CD14-positive monocyte (primary cell): ENCODE data around the gene MCL1. TPM values are rescaled to one million over a fixed set of nuclear protein-coding genes. Genes with fewer than 3 reads are reported as not detected.

ENCODE experiments used
- DNase-seq, 3 donors: peaks; one replicate each; pipeline ENCODE4 v3.0.0-alpha.2; 2011 to 2022
- H2AFZ ChIP-seq: 2 replicates; pipeline ENCODE4 v1.6.0; 2012; ENCODE audit warnings: mild to moderate bottlenecking, low read depth, low read length, inconsistent platforms; ENCODE audit not compliant: insufficient read depth, poor library complexity, severe bottlenecking
- H3K27ac ChIP-seq, 2 donors: 1 replicate in 1 of 2; 2 replicates in 1 of 2; pipeline ENCODE4 v1.5.1; 2012 to 2013; ENCODE audit warnings: low read length in 2 of 2, control low read depth in 1 of 2, inconsistent platforms in 1 of 2, low read depth in 1 of 2, mild to moderate bottlenecking in 1 of 2
- H3K27me3 ChIP-seq, 2 donors: one replicate each; pipeline versions ENCODE4 v1.6.0 to v1.6.1; 2011 to 2013; ENCODE audit warnings: low read length in 2 of 2; ENCODE audit not compliant: control insufficient read depth in 2 of 2, insufficient read depth in 2 of 2
- H3K36me3 ChIP-seq, 2 donors: replicated peaks in 1 of 2; 1 replicate in 1 of 2; 2 replicates in 1 of 2; pipeline versions ENCODE4 v1.5.1 to v1.6.1; 2012 to 2013; ENCODE audit warnings: low read length in 2 of 2, control low read depth in 1 of 2, inconsistent platforms in 1 of 2, mild to moderate bottlenecking in 1 of 2; ENCODE audit not compliant: insufficient read depth in 2 of 2, control insufficient read depth in 1 of 2
- H3K4me1 ChIP-seq, 2 donors: 1 replicate in 1 of 2; 2 replicates in 1 of 2; pipeline versions ENCODE4 v1.5.1 to v1.6.1; 2012 to 2013; ENCODE audit warnings: low read length in 2 of 2, control low read depth in 1 of 2, inconsistent platforms in 1 of 2, mild to moderate bottlenecking in 1 of 2, moderate library complexity in 1 of 2; ENCODE audit not compliant: insufficient read depth in 2 of 2, control insufficient read depth in 1 of 2
- H3K4me2 ChIP-seq: replicated peaks from 2 replicates; pipeline ENCODE3; 2012; ENCODE audit warnings: low read length, moderate library complexity, mild to moderate bottlenecking; ENCODE audit not compliant: poor library complexity, severe bottlenecking; ENCODE audit errors: extremely low read depth
- H3K4me3 ChIP-seq, 3 experiments: fragments of 200-600 bp in 1 of 3; sonication (generic) in 1 of 3; replicated peaks in 1 of 3; 1 replicate in 2 of 3; 2 replicates in 1 of 3; pipeline ENCODE4 v1.5.1; 2011 to 2013; ENCODE audit warnings: low read length in 3 of 3, mild to moderate bottlenecking in 3 of 3, control low read depth in 2 of 3, low read depth in 2 of 3, inconsistent platforms in 1 of 3, moderate library complexity in 1 of 3
- H3K79me2 ChIP-seq: 2 replicates; pipeline ENCODE4 v1.6.0; 2012; ENCODE audit warnings: mild to moderate bottlenecking, control low read depth, inconsistent platforms, low read length, moderate library complexity; ENCODE audit not compliant: insufficient read depth
- H3K9ac ChIP-seq: 2 replicates; pipeline ENCODE4 v1.6.0; 2017; ENCODE audit warnings: low read length, mild to moderate bottlenecking; ENCODE audit not compliant: insufficient read depth, poor library complexity, severe bottlenecking
- H3K9me3 ChIP-seq, 2 donors: replicated peaks in 1 of 2; 1 replicate in 1 of 2; 2 replicates in 1 of 2; pipeline versions ENCODE4 v1.5.1 to v1.6.1; 2012 to 2013; ENCODE audit warnings: low read length in 2 of 2, control low read depth in 1 of 2; ENCODE audit not compliant: control insufficient read depth in 1 of 2, insufficient read depth in 1 of 2
- H4K20me1 ChIP-seq: 2 replicates; pipeline ENCODE4 v1.6.0; 2012; ENCODE audit warnings: mild to moderate bottlenecking, low read length, control low read depth, moderate library complexity; ENCODE audit not compliant: insufficient read depth
- H3K27ac Mint-ChIP-seq, 7 donors: one replicate each; pipeline ENCODE4 v1.8.0; 2020; ENCODE audit warnings: mild to moderate bottlenecking in 7 of 7, mixed read lengths in 7 of 7, moderate library complexity in 6 of 7, inconsistent platforms in 2 of 7
- H3K27me3 Mint-ChIP-seq, 3 donors: one replicate each; pipeline ENCODE4 v1.8.0; 2021 to 2022; ENCODE audit warnings: low read depth in 3 of 3, mild to moderate bottlenecking in 3 of 3, mixed read lengths in 3 of 3, moderate library complexity in 3 of 3, inconsistent platforms in 1 of 3
- H3K36me3 Mint-ChIP-seq, 2 donors: one replicate each; pipeline ENCODE4 v1.8.0; 2020; ENCODE audit warnings: mixed read lengths in 2 of 2, inconsistent platforms in 1 of 2, mild to moderate bottlenecking in 1 of 2
- H3K4me1 Mint-ChIP-seq: one replicate; pipeline ENCODE4 v1.8.0; 2020; ENCODE audit warnings: mild to moderate bottlenecking, mixed read lengths
- H3K4me3 Mint-ChIP-seq, 2 donors: one replicate each; pipeline ENCODE4 v1.8.0; 2020; ENCODE audit warnings: mild to moderate bottlenecking in 2 of 2, mixed read lengths in 2 of 2, moderate library complexity in 1 of 2
- H3K9me3 Mint-ChIP-seq, 7 donors: one replicate each; pipeline ENCODE4 v1.8.0; 2020 to 2022; ENCODE audit warnings: mixed read lengths in 7 of 7, mild to moderate bottlenecking in 6 of 7, moderate library complexity in 6 of 7, inconsistent platforms in 2 of 7
- WGBS: methylation state at CpG from one replicate; pipeline ENCODE4 v1.1.5; 2013; ENCODE audit warnings: missing lambda C conversion rate; ENCODE audit not compliant: insufficient coverage; 5-methylcytosine and 5-hydroxymethylcytosine counted together
- intact Hi-C, 2 donors: fragments of 100-400 bp; cut with micrococcal nuclease; formaldehyde crosslinking; loops; one replicate each; pipeline versions ENCODE4 v1.15.0 to v1.15.1; 2023
- polyA plus RNA-seq, 3 donors: library from polyadenylated mRNA; depleted of rRNA in 1 of 3; unstranded in 2 of 3; stranded (reverse) in 1 of 3; fragments of 300-500 nt in 2 of 3; fragments of >200 nt in 1 of 3; fragmentation: Illumina TruSeq in 2 of 3; gene quantifications; 1 replicate in 2 of 3; 2 replicates in 1 of 3; pipeline ENCODE4 v1.2.3, GENCODE V29; 2012 to 2021
- small RNA-seq: library from RNA; depleted of rRNA; stranded (forward); fragments of <200 nt; gene quantifications from one replicate; pipeline ENCODE3, GENCODE V24; 2012; ENCODE audit warnings: low read depth; ENCODE audit not compliant: insufficient read length
- TF ChIP-seq, protein P1 (sequence below): fragments of 200-600 bp; IDR thresholded peaks from one replicate; pipeline ENCODE4 v1.8.0; 2022; ENCODE audit warnings: antibody characterized with exemption, mild to moderate bottlenecking

The MCL1 gene
- polyA plus RNA-seq, 3 donors: 287 to 2,076 (median 301) TPM

DNA sequence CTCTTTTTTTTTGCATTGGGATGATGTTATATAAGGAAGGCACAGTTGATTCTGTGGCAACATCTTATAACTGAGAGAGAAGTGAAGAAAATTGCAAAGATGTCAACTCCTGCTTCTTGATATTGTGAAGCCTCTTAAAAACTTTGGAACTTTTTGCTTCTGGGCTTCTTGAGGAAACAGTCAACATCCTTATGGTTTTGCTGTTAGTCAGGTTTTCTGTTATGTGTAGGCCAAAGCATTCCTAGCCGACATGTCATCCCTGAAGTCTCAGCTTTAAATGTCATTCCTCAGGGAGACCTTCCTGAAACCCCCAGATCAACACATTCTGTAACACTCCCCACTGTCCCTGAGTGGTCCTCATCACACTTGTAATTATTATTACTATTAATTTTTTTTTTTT lies 51.2 kb downstream of the MCL1 start:
- no peaks in the 10 kb centered on the region for H3K27me3 ChIP-seq
- no peak overlapping the region for H3K4me3 Mint-ChIP-seq
- H3K36me3 Mint-ChIP-seq: no peaks in the 10 kb centered on the region
- H3K79me2 ChIP-seq: no peaks in the 10 kb centered on the region
- peaks cover 5% of the 10 kb centered on the region for H3K4me1 Mint-ChIP-seq
- no peak overlapping the region for H3K27ac Mint-ChIP-seq
- no peak overlapping the region for H3K4me2 ChIP-seq
- intact Hi-C loops: no loop called here
- H3K9me3 Mint-ChIP-seq: no peaks in the 10 kb centered on the region
- TF ChIP-seq, protein P1, sequence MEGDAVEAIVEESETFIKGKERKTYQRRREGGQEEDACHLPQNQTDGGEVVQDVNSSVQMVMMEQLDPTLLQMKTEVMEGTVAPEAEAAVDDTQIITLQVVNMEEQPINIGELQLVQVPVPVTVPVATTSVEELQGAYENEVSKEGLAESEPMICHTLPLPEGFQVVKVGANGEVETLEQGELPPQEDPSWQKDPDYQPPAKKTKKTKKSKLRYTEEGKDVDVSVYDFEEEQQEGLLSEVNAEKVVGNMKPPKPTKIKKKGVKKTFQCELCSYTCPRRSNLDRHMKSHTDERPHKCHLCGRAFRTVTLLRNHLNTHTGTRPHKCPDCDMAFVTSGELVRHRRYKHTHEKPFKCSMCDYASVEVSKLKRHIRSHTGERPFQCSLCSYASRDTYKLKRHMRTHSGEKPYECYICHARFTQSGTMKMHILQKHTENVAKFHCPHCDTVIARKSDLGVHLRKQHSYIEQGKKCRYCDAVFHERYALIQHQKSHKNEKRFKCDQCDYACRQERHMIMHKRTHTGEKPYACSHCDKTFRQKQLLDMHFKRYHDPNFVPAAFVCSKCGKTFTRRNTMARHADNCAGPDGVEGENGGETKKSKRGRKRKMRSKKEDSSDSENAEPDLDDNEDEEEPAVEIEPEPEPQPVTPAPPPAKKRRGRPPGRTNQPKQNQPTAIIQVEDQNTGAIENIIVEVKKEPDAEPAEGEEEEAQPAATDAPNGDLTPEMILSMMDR: no peak
- no peak overlapping the region for H3K9ac ChIP-seq
- WGBS: no CpG with 5 or more reads among the region's 1 CpG
- no peaks in the 10 kb centered on the region for H4K20me1 ChIP-seq
- H3K9me3 ChIP-seq: no peaks in the 10 kb centered on the region
- H3K36me3 ChIP-seq: no peaks in the 10 kb centered on the region
- H3K27me3 Mint-ChIP-seq: peaks cover 0 to 5% (median 5%) of the 10 kb centered on the region in 3 donors
- H3K4me3 ChIP-seq: no peak overlapping the region
- no peak overlapping the region for H3K27ac ChIP-seq
- no peaks in the 10 kb centered on the region for H3K4me1 ChIP-seq
- no peak for DNase-seq
- no peak overlapping the region for H2AFZ ChIP-seq

DNA sequence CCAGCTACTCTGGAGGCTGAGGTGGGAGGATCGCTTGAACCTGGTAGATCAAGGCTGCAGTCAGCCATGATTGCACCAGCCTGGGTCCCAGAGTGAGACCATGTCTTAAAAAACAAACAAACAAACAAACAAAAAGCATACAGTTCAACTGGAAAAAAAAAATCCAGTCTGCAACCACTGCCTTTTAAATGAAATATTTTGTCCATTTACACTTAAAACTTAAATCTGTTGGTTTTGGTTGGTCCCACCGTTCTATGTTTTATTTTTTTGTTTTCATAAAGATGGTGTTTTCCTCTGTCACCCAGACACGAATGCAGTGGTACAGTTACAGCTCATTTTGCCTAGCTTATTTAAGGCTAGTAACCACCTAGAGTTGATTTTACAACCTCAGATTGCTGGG lies 54.1 kb downstream of the MCL1 start:
- H3K27me3 ChIP-seq: no peaks in the 10 kb centered on the region
- no peak overlapping the region for H3K27ac ChIP-seq
- TF ChIP-seq, protein P1: no peak
- intact Hi-C loops: no loop called here
- DNase-seq: no peak
- H3K36me3 Mint-ChIP-seq: no peaks in the 10 kb centered on the region
- H2AFZ ChIP-seq: no peak overlapping the region
- H3K9me3 ChIP-seq: no peaks in the 10 kb centered on the region
- no peaks in the 10 kb centered on the region for H3K36me3 ChIP-seq
- H3K4me1 Mint-ChIP-seq: no peaks in the 10 kb centered on the region
- no peaks in the 10 kb centered on the region for H3K79me2 ChIP-seq
- WGBS: no CpG with 5 or more reads among the region's 3 CpGs
- H3K9me3 Mint-ChIP-seq: no peaks in the 10 kb centered on the region
- H3K4me1 ChIP-seq: no peaks in the 10 kb centered on the region
- H3K4me3 ChIP-seq: no peak overlapping the region
- H3K4me3 Mint-ChIP-seq: no peak overlapping the region
- no peak overlapping the region for H3K27ac Mint-ChIP-seq
- H4K20me1 ChIP-seq: no peaks in the 10 kb centered on the region
- H3K9ac ChIP-seq: no peak overlapping the region
- H3K4me2 ChIP-seq: no peak overlapping the region
- H3K27me3 Mint-ChIP-seq: peaks cover 0 to 5% (median 3%) of the 10 kb centered on the region in 3 donors

Small RNA genes within 50 kb of the gene (small RNA-seq; reads per million reads assigned to genes)
- gene MIR4257 (not detected), gene RF00015 (not detected), gene RF00561 (not detected), gene RN7SL473P (not detected), gene RN7SL600P (not detected)

Other genes starting within 250 kb of the MCL1 start
- gene RPRD2, start 215.5 kb downstream of the MCL1 start, polyA plus RNA-seq: 1 to 10 TPM; 5.9 to 9.7 (median 8.2) TPM
- 10 to 100 TPM; 12.0 to 14.7 (median 14.6) TPM for gene TARS2, start 92.2 kb downstream of the MCL1 start, polyA plus RNA-seq
- 1 to 10 TPM in 1 of 3 donors, not detected in 2; 1.0 TPM for gene ECM1, start 71.5 kb downstream of the MCL1 start, polyA plus RNA-seq
- not detected for gene FALEC, start 63.9 kb downstream of the MCL1 start, polyA plus RNA-seq
- 100 to 1,000 TPM in 1 of 3 donors, 1 to 10 TPM in 2; 2.5 to 109 (median 2.8) TPM for gene ADAMTSL4, start 30.2 kb downstream of the MCL1 start, polyA plus RNA-seq
- 10 to 100 TPM; 30.6 to 40.3 (median 38.5) TPM for gene ENSA, start 50.0 kb upstream of the MCL1 start, polyA plus RNA-seq
- gene GOLPH3L, start 117.5 kb upstream of the MCL1 start, polyA plus RNA-seq: 1 to 10 TPM; 1.5 to 9.7 (median 4.7) TPM
- 1 to 10 TPM in 1 of 3 donors, under 1 TPM in 1, not detected in 1; 0.48 to 5.6 TPM for gene HORMAD1, start 141.3 kb upstream of the MCL1 start, polyA plus RNA-seq
- 1,000 to 10,000 TPM; 2,349 to 6,327 (median 5,201) TPM for gene CTSS, start 186.2 kb upstream of the MCL1 start, polyA plus RNA-seq
- 10 to 100 TPM in 1 of 3 donors, 1 to 10 TPM in 2; 2.1 to 17.8 (median 2.4) TPM for gene CTSK, start 228.7 kb upstream of the MCL1 start, polyA plus RNA-seq